SU-DHL-6 (cell line): ENCODE measurements around the gene CRMP1.

Source experiments
- H2AFZ ChIP-seq: fragments of 200-600 bp; sonication (generic); 2 replicates; pipeline ENCODE4 v1.6.1; 2014; ENCODE audit warnings: low read depth, mild to moderate bottlenecking, moderate library complexity, mixed read lengths, antibody characterized with exemption, low read length; ENCODE audit not compliant: severe bottlenecking
- H3F3A ChIP-seq: fragments of 200-600 bp; shearing (Covaris generic); 2 replicates; pipeline ENCODE4 v1.6.0; 2016; ENCODE audit warnings: antibody characterized with exemption, mild to moderate bottlenecking; ENCODE audit not compliant: insufficient read depth
- H3K27ac ChIP-seq: fragments of 200-600 bp; sonication (generic); 2 replicates; pipeline ENCODE4 v1.5.1; 2016; ENCODE audit warnings: low read depth, mild to moderate bottlenecking, low read length, moderate library complexity, mixed read lengths
- H3K27me3 ChIP-seq: fragments of 200-600 bp; sonication (generic), shearing (Covaris generic); 2 replicates; pipeline ENCODE4 v1.6.0; 2014; ENCODE audit warnings: mild to moderate bottlenecking, low read length
- H3K36me3 ChIP-seq: fragments of 200-600 bp; sonication (generic); 2 replicates; pipeline ENCODE4 v1.6.1; 2014; ENCODE audit warnings: mild to moderate bottlenecking, low read length, mixed read lengths
- H3K4me2 ChIP-seq: fragments of 300-600, 200-600 bp; shearing (Covaris generic), sonication (generic); 2 replicates; pipeline ENCODE4 v1.6.0; 2014; ENCODE audit warnings: low read length, low read depth, mild to moderate bottlenecking; ENCODE audit not compliant: poor library complexity, severe bottlenecking
- H3K4me3 ChIP-seq: fragments of 200-600 bp; sonication (generic); 2 replicates; pipeline ENCODE4 v1.5.1; 2014; ENCODE audit warnings: antibody characterized with exemption, low read length, mild to moderate bottlenecking, mixed read lengths; ENCODE audit not compliant: insufficient read depth, poor library complexity, severe bottlenecking
- H3K79me2 ChIP-seq: fragments of 200-600 bp; sonication (generic); 2 replicates; pipeline ENCODE4 v1.6.1; 2014; ENCODE audit warnings: mild to moderate bottlenecking, low read length, moderate library complexity; ENCODE audit not compliant: insufficient read depth
- H3K9ac ChIP-seq: fragments of 200-600 bp; sonication (generic); 2 replicates; pipeline ENCODE4 v1.7.0; 2014; ENCODE audit warnings: mild to moderate bottlenecking, low read length
- H3K9me2 ChIP-seq: fragments of 200-600 bp; sonication (generic); replicated peaks from 2 replicates; pipeline ENCODE4 v1.6.1; 2014; ENCODE audit warnings: low read length; ENCODE audit not compliant: insufficient read depth
- H3K9me3 ChIP-seq: fragments of 200-600 bp; sonication (generic); 2 replicates; pipeline ENCODE4 v1.6.1; 2014; ENCODE audit warnings: low read length, mixed read lengths; ENCODE audit not compliant: insufficient read depth
- H4K20me1 ChIP-seq: fragments of 200-600 bp; sonication (generic); 2 replicates; pipeline ENCODE4 v1.6.1; 2014; ENCODE audit warnings: low read depth, mild to moderate bottlenecking, antibody characterized with exemption, low read length, moderate library complexity, mixed read lengths
- CTCF ChIP-seq: fragments of 200-600 bp; sonication (generic); IDR thresholded peaks from one replicate; pipeline ENCODE4 v1.5.1; 2017; ENCODE audit warnings: antibody characterized with exemption, mild to moderate bottlenecking, low read length, moderate library complexity; ENCODE audit not compliant: insufficient read depth, poor library complexity, severe bottlenecking
- EZH2phosphoT487 ChIP-seq: fragments of 200-600 bp; sonication (generic), shearing (Covaris generic); conservative IDR thresholded peaks from 2 replicates; pipeline ENCODE4 v1.6.1; 2018; ENCODE audit warnings: mild to moderate bottlenecking, antibody characterized with exemption, low read length, moderate library complexity, mixed read lengths

The CRMP1 gene

DNA sequence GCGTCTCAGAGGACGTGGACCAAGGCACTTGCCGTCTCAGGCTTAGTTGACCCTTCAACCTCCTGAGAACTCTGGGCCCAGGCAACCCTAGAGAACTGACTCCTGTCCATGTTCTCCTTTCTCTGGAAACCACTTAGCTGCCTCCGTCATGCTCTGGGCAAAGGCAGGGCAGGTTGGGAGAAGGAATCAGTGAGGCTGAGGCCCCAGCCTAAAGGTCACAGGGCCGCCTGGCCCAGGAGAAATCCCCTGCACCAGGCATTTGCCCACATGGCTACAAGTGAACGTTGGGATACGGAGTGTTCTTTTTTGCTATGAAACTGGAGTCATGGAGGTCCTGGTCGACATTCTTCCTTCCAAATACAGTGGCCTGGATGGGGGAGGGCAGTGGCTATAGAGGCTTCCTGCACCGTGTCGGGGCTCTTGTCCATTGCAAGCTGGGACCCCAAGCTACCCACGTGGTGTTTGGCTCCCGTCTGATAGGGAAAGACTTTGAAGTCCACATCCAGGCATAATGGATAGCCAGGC lies 76.0 kb downstream of the CRMP1 start:
- no peak overlapping the region for H2AFZ ChIP-seq
- H3K27me3 ChIP-seq: no peaks in the 10 kb centered on the region
- no peaks in the 10 kb centered on the region for H3K9me2 ChIP-seq
- H3F3A ChIP-seq: no peaks in the 10 kb centered on the region
- H3K9ac ChIP-seq: no peak overlapping the region
- H3K4me2 ChIP-seq: no peak overlapping the region
- no peak overlapping the region for H3K27ac ChIP-seq
- no peak overlapping the region for H3K4me3 ChIP-seq
- H3K36me3 ChIP-seq: no peaks in the 10 kb centered on the region
- no peaks in the 10 kb centered on the region for H4K20me1 ChIP-seq
- no peak for TF ChIP-seq CTCF
- no peak for TF ChIP-seq EZH2phosphoT487
- H3K79me2 ChIP-seq: no peaks in the 10 kb centered on the region
- no peaks in the 10 kb centered on the region for H3K9me3 ChIP-seq

GRCh38 chr4:5816101-5816500 lies 76.8 kb downstream of the CRMP1 start:
- H3K4me3 ChIP-seq: no peak overlapping the region
- H2AFZ ChIP-seq: no peak overlapping the region
- H4K20me1 ChIP-seq: no peaks in the 10 kb centered on the region
- no peak overlapping the region for H3K4me2 ChIP-seq
- no peak overlapping the region for H3K27ac ChIP-seq
- no peaks in the 10 kb centered on the region for H3K36me3 ChIP-seq
- H3F3A ChIP-seq: no peaks in the 10 kb centered on the region
- H3K9me3 ChIP-seq: no peaks in the 10 kb centered on the region
- no peaks in the 10 kb centered on the region for H3K79me2 ChIP-seq
- no peaks in the 10 kb centered on the region for H3K9me2 ChIP-seq
- no peak for TF ChIP-seq EZH2phosphoT487
- no peak for TF ChIP-seq CTCF
- H3K9ac ChIP-seq: no peak overlapping the region
- H3K27me3 ChIP-seq: no peaks in the 10 kb centered on the region

GRCh38 chr4:5815641-5816040 lies 77.2 kb downstream of the CRMP1 start:
- Histone ChIP-seq H3K27me3 (no peaks in the 10 kb centered on the region), H3K36me3 (no peaks in the 10 kb centered on the region), H3K4me3 (no peak overlapping the region), H3K9me2 (no peaks in the 10 kb centered on the region), H4K20me1 (no peaks in the 10 kb centered on the region), H3K4me2 (no peak overlapping the region), H3F3A (no peaks in the 10 kb centered on the region), H3K9ac (no peak overlapping the region), H2AFZ (no peak overlapping the region), H3K79me2 (no peaks in the 10 kb centered on the region), H3K9me3 (no peaks in the 10 kb centered on the region), H3K27ac (no peak overlapping the region)
- TF ChIP-seq EZH2phosphoT487 (no peak), CTCF (no peak)

GRCh38 chr4:5814421-5814820 lies 78.5 kb downstream of the CRMP1 start:
- Histone ChIP-seq H3K9me3 (no peaks in the 10 kb centered on the region), H3F3A (no peaks in the 10 kb centered on the region), H3K79me2 (no peaks in the 10 kb centered on the region), H3K9me2 (no peaks in the 10 kb centered on the region), H3K36me3 (no peaks in the 10 kb centered on the region), H3K4me3 (no peak overlapping the region), H2AFZ (no peak overlapping the region), H4K20me1 (no peaks in the 10 kb centered on the region), H3K27ac (no peak overlapping the region), H3K9ac (no peak overlapping the region), H3K4me2 (no peak overlapping the region), H3K27me3 (no peaks in the 10 kb centered on the region)
- no peak for TF ChIP-seq CTCF
- TF ChIP-seq EZH2phosphoT487: no peak
